ENCODE measurements around the gene CARS2.

CARS2 gene

DNA sequence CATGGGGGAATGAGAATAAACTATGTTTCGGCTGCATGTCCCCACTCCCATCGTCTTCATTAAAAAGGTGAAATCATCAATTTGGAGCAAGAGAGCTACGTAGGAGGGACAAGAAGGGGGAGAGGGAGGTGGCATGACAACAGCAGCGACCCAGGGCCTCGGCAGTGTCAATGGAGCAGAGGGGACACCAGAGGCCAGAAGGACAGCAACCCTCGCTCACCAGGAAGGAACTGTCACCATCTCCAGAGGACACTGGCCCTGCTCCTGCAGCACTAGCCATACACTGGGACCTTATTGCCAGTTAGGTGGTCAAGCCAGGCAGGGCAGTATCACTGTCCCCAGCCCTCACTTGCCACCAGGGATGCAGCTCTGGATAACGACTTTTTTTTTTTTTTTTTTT, 56.4 kb downstream of the CARS2 start:
- Histone ChIP-seq H3K27me3 (ENCODE audit: low read depth, low read length) (no peaks in the 10 kb centered on the region), H3K4me1 (ENCODE audit: control insufficient read depth in 1 of 2, insufficient read depth in 2 of 2, low read length in 2 of 2) (peaks cover 0 to 9% of the 10 kb centered on the region in 2 donors), H3K9me3 (ENCODE audit: control insufficient read depth in 1 of 2, low read length in 2 of 2) (no peaks in the 10 kb centered on the region), H3K27ac (ENCODE audit: low read length) (no peak overlapping the region), H3K36me3 (ENCODE audit: control insufficient read depth in 1 of 2, insufficient read depth in 2 of 2, low read length in 2 of 2) (peaks cover 8 to 41% of the 10 kb centered on the region in 2 donors), H3K4me3 (ENCODE audit: low read depth in 1 of 2, low read length in 2 of 2) (no peak overlapping the region)

DNA sequence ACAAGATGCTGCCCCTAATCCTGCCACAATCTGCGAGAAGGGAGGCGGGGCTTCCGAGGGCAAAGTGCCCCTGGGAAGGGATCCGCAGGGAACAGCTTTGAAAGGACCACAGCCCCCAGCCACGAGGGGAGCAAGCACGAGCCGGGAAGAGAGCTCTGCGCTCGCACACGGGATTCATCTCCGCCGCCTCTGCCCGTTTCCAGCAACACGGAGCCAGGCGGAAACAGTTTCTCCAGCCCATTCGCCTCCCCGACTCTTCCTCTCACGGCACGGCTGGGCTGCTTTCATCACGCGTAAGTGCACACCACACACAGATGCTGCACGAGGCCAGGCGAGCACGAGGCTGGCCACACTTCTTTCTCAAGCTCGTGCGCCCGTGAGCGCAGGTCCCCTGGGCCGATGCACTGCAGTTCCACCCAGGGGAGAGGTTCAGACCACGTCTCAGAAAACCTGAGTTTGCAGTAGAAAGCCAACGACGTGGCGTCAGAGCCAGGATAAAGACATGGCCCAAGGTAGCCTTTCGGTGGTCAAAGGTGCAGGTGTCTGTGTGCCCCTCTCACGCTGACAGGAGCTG, 57.0 kb downstream of the CARS2 start:
- no peaks in the 10 kb centered on the region for H3K9me3 ChIP-seq (ENCODE audit: control insufficient read depth in 1 of 2, low read length in 2 of 2)
- H3K4me3 ChIP-seq (ENCODE audit: low read depth in 1 of 2, low read length in 2 of 2): no peak overlapping the region
- no peak overlapping the region for H3K27ac ChIP-seq (ENCODE audit: low read length)
- peaks cover 8 to 47% of the 10 kb centered on the region in 2 donors for H3K36me3 ChIP-seq (ENCODE audit: control insufficient read depth in 1 of 2, insufficient read depth in 2 of 2, low read length in 2 of 2)
- peaks cover 0 to 14% of the 10 kb centered on the region in 2 donors for H3K4me1 ChIP-seq (ENCODE audit: control insufficient read depth in 1 of 2, insufficient read depth in 2 of 2, low read length in 2 of 2)
- no peaks in the 10 kb centered on the region for H3K27me3 ChIP-seq (ENCODE audit: low read depth, low read length)

DNA sequence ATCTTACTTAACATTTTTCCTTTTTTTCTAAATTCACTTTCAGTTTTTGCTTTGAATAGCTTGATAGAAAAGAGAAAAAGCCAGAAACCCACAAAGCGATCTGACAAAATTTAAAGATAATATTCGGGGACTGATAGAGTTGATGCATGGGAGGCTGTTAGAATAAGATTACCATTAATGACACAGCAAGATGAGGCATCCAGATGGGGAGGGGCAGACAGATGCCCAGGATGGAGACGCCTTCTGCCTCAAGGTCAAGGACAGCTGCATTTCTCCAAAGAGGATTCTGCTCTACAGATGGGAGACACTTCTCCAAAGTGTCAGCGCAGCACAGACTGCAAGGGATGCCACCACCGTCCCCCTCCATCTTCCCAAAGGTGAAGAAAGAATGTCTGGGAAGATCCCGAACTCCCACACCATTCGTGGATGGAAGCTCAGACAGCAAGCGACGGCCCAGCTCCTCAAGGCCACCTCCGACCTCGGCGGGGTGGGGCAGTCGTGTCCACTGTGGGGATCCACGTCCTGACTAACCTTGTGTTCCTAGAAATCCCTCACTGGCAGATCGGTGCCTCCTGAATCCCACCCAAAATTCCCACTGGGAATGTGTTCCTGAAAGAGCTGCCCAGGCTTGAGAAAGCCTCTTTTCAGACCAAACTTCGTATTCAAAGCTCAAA, 57.6 kb downstream of the CARS2 start:
- Histone ChIP-seq H3K27ac (ENCODE audit: low read length) (no peak overlapping the region), H3K9me3 (ENCODE audit: control insufficient read depth in 1 of 2, low read length in 2 of 2) (no peaks in the 10 kb centered on the region), H3K36me3 (ENCODE audit: control insufficient read depth in 1 of 2, insufficient read depth in 2 of 2, low read length in 2 of 2) (peaks cover 15 to 47% of the 10 kb centered on the region in 2 donors), H3K27me3 (ENCODE audit: low read depth, low read length) (no peaks in the 10 kb centered on the region), H3K4me3 (ENCODE audit: low read depth in 1 of 2, low read length in 2 of 2) (no peak overlapping the region), H3K4me1 (ENCODE audit: control insufficient read depth in 1 of 2, insufficient read depth in 2 of 2, low read length in 2 of 2) (peaks cover 0 to 14% of the 10 kb centered on the region in 2 donors)

DNA sequence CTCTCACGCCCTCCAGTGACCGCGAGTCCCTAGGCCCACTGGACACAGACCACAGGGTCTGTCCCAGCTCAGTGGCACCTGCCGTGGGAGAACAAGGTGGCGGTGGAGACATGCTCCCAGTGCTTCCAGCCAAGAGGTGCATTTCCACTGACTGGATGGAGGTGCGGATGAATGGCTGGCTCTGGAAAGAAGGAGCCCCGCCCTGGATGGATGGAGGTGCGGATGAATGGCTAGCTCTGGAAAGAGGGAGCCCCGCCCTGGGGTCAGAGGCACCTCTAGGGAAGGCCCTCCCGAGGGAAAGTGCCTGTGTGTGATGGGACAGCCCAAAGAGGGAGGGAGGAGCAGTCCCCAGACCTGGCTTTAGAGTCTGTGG, 58.6 kb downstream of the CARS2 start:
- Histone ChIP-seq H3K27ac (ENCODE audit: low read length) (no peak overlapping the region), H3K27me3 (ENCODE audit: low read depth, low read length) (no peaks in the 10 kb centered on the region), H3K4me1 (ENCODE audit: control insufficient read depth in 1 of 2, insufficient read depth in 2 of 2, low read length in 2 of 2) (peaks cover 0 to 14% of the 10 kb centered on the region in 2 donors), H3K9me3 (ENCODE audit: control insufficient read depth in 1 of 2, low read length in 2 of 2) (no peaks in the 10 kb centered on the region), H3K4me3 (ENCODE audit: low read depth in 1 of 2, low read length in 2 of 2) (no peak overlapping the region), H3K36me3 (ENCODE audit: control insufficient read depth in 1 of 2, insufficient read depth in 2 of 2, low read length in 2 of 2) (peaks cover 20 to 51% of the 10 kb centered on the region in 2 donors)

DNA sequence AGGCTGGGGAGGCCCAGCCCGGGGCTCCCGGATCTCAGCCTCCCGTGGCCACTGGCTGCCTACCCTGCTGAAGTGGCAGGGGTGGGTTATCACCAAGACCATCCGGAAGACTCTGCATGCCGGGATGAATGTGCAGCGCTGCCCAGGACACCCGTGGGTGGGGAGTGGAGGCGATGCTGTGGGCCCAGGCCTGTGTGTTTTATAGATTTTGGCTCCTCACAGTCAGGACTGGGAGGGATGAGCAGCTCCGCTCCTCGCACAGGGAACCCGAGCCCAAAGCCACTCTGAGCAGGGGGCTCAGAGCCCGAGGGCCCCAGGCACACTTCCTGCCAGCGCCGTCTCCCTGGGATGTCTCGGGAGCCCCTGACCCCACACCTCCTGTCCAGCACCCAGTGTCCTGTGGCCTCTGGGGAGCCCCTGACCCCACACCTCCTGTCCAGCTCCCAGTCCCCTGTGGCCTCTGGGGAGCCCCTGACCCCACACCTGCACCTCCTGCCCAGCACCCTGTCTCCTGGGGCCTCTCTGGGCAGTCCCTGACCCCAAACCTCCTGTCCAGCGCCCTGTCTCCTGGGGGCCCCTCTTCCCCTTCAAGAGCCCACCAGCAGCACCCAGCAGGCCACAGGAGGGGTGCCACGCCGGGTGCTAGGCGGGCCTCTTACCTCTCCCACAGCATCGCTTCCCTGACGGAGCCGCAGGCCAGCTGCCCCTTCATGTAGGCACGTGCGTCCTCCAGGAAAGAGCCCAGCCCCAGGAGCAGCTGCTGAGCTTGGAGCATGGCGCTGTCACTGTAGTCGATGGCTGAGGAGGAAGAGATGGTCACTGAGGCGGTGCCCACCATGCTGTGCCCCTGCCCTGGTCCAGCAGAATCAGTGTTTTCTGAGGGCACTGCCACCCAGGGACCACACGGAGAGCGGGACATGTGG, 59.2 kb downstream of the CARS2 start:
- no peak overlapping the region for H3K27ac ChIP-seq (ENCODE audit: low read length)
- H3K27me3 ChIP-seq (ENCODE audit: low read depth, low read length): no peaks in the 10 kb centered on the region
- peaks cover 20 to 51% of the 10 kb centered on the region in 2 donors for H3K36me3 ChIP-seq (ENCODE audit: control insufficient read depth in 1 of 2, insufficient read depth in 2 of 2, low read length in 2 of 2)
- no peak overlapping the region for H3K4me3 ChIP-seq (ENCODE audit: low read depth in 1 of 2, low read length in 2 of 2)
- H3K4me1 ChIP-seq (ENCODE audit: control insufficient read depth in 1 of 2, insufficient read depth in 2 of 2, low read length in 2 of 2): peaks cover 0 to 14% of the 10 kb centered on the region in 2 donors
- no peaks in the 10 kb centered on the region for H3K9me3 ChIP-seq (ENCODE audit: control insufficient read depth in 1 of 2, low read length in 2 of 2)

DNA sequence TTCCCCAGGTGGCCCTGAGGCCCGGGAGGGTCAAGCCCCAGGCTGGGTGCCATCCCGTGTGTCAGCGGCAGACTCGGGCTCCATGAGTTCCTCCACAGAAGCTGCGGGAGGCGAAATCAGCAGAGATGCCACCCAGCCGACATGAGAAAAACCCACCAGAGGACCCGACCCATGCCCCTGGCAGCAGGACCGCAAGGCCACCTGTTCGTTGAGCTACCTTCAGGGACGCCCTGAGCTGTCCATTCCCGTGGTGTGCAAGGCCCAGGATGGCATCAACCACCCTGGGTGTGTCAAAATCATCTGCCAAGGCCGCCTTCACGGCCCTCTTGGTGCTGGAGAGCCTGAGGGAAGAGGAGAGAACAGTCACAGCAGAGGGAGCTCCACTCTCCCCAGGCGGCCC, 60.2 kb downstream of the CARS2 start:
- Histone ChIP-seq H3K27ac (ENCODE audit: low read length) (no peak overlapping the region), H3K9me3 (ENCODE audit: control insufficient read depth in 1 of 2, low read length in 2 of 2) (no peaks in the 10 kb centered on the region), H3K4me1 (ENCODE audit: control insufficient read depth in 1 of 2, insufficient read depth in 2 of 2, low read length in 2 of 2) (peaks cover 0 to 21% of the 10 kb centered on the region in 2 donors), H3K27me3 (ENCODE audit: low read depth, low read length) (no peaks in the 10 kb centered on the region), H3K4me3 (ENCODE audit: low read depth in 1 of 2, low read length in 2 of 2) (no peak overlapping the region), H3K36me3 (ENCODE audit: control insufficient read depth in 1 of 2, insufficient read depth in 2 of 2, low read length in 2 of 2) (peaks cover 16 to 52% of the 10 kb centered on the region in 2 donors)

DNA sequence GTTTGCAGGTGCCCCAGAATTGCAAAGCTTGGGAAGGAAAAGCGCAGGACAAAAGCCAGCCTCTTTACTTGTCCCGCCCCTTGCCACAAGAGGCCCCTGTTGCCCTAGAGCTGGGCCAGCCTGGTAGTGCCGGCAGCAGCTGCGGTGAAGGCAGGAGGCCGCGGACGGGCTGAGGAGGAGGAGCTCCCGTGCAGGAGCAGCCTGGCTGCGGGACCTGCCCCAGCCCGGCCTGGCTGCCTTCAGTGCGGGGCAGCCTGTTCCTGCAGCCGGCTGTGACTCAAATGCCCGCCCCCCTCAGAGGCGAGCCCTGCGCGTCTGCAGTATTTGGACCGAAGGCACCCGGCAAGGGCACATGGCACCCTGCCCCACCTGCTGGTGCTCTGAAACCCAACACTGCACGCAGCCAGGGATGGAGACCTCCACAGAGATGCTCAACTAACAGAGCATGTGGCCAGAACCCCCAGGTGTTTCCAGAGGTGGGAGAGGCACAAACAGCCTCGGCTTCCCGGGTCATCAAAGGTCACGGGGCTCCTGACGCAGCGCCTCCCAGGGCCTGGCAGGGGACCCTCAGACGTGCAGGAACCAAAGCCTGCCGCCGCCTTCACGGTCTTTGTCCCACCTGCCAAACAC, 60.9 kb downstream of the CARS2 start:
- Histone ChIP-seq H3K27me3 (ENCODE audit: low read depth, low read length) (no peaks in the 10 kb centered on the region), H3K27ac (ENCODE audit: low read length) (no peak overlapping the region), H3K4me3 (ENCODE audit: low read depth in 1 of 2, low read length in 2 of 2) (no peak overlapping the region), H3K4me1 (ENCODE audit: control insufficient read depth in 1 of 2, insufficient read depth in 2 of 2, low read length in 2 of 2) (peaks cover 0 to 28% of the 10 kb centered on the region in 2 donors), H3K36me3 (ENCODE audit: control insufficient read depth in 1 of 2, insufficient read depth in 2 of 2, low read length in 2 of 2) (peaks cover 13 to 51% of the 10 kb centered on the region in 2 donors), H3K9me3 (ENCODE audit: control insufficient read depth in 1 of 2, low read length in 2 of 2) (no peaks in the 10 kb centered on the region)

- H3K27me3 ChIP-seq (ENCODE audit: low read depth, low read length): no peaks in the 10 kb centered on the region
- H3K4me3 ChIP-seq (ENCODE audit: low read depth in 1 of 2, low read length in 2 of 2): no peak overlapping the region
- H3K27ac ChIP-seq (ENCODE audit: low read length): no peak overlapping the region
- H3K36me3 ChIP-seq (ENCODE audit: control insufficient read depth in 1 of 2, insufficient read depth in 2 of 2, low read length in 2 of 2): peaks cover 20 to 49% of the 10 kb centered on the region in 2 donors
- H3K4me1 ChIP-seq (ENCODE audit: control insufficient read depth in 1 of 2, insufficient read depth in 2 of 2, low read length in 2 of 2): peaks cover 0 to 28% of the 10 kb centered on the region in 2 donors
- no peaks in the 10 kb centered on the region for H3K9me3 ChIP-seq (ENCODE audit: control insufficient read depth in 1 of 2, low read length in 2 of 2)
Measured at GRCh38 chr13:110643768-110644421, 62.0 kb downstream of the CARS2 start.

DNA sequence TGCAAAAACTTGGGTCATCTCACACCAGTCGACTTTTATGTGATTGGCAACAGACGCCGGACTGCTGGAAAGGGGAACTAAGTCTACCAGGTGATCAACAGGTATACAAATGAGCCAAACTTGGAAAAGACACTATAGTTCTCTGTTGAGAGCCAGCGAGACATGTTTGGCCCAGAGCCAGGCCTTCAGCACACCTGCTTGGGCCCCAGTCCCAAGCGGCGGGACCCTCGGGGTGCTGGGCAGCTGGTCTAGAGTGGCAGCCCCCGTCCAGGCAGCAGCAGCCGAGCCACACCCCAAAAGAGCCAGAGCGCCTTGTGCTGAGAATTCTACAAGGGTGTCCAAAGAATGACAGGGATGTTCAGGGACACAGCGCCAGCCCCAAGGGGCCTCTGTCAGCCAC, 62.6 kb downstream of the CARS2 start:
- no peak overlapping the region for H3K27ac ChIP-seq (ENCODE audit: low read length)
- peaks cover 26 to 55% of the 10 kb centered on the region in 2 donors for H3K36me3 ChIP-seq (ENCODE audit: control insufficient read depth in 1 of 2, insufficient read depth in 2 of 2, low read length in 2 of 2)
- no peaks in the 10 kb centered on the region for H3K9me3 ChIP-seq (ENCODE audit: control insufficient read depth in 1 of 2, low read length in 2 of 2)
- no peak overlapping the region for H3K4me3 ChIP-seq (ENCODE audit: low read depth in 1 of 2, low read length in 2 of 2)
- no peaks in the 10 kb centered on the region for H3K27me3 ChIP-seq (ENCODE audit: low read depth, low read length)
- H3K4me1 ChIP-seq (ENCODE audit: control insufficient read depth in 1 of 2, insufficient read depth in 2 of 2, low read length in 2 of 2): peaks cover 0 to 28% of the 10 kb centered on the region in 2 donors

DNA sequence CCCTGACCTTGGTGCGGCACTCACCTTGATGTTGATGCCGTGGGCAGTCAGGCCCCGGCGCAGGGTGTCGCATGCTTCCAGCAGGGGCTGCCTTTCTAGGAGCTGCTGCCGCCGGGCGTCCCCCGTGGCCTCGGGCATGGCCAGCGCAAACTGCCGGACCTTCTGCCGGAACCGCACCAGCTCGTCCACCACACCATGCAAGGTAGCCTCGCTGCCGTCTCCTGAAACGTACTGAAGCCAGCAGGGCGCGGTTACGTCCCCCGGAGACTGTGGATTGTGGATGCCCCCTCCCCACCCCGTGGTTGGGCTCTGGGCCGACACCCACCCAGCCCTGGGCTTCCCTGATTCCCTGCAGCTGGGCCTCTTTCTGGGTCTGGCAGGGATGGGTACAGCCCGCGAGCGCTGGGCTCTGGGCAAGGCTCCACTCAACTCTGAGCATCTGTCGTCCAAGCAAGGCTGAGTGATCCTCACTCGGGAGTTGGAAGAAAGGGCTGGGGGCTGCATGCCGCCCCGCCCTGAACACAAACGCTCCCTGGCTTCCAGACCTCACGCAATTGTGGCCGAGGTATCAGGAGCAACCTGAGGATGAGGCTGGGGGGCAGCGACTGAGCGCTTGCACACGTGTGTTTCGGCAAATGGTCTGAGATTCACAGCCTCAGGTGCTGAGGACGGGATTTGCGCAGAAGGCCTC, 63.5 kb downstream of the CARS2 start:
- peaks cover 33 to 63% of the 10 kb centered on the region in 2 donors for H3K36me3 ChIP-seq (ENCODE audit: control insufficient read depth in 1 of 2, insufficient read depth in 2 of 2, low read length in 2 of 2)
- H3K27me3 ChIP-seq (ENCODE audit: low read depth, low read length): no peaks in the 10 kb centered on the region

More for the DNA sequence above, 63.5 kb downstream of the CARS2 start:
- Histone ChIP-seq H3K4me1 (ENCODE audit: control insufficient read depth in 1 of 2, insufficient read depth in 2 of 2, low read length in 2 of 2) (peaks cover 0 to 28% of the 10 kb centered on the region in 2 donors), H3K4me3 (ENCODE audit: low read depth in 1 of 2, low read length in 2 of 2) (no peak overlapping the region), H3K27ac (ENCODE audit: low read length) (no peak overlapping the region), H3K9me3 (ENCODE audit: control insufficient read depth in 1 of 2, low read length in 2 of 2) (no peaks in the 10 kb centered on the region)
